PC-9 (cell line): ENCODE measurements around the gene PRKD1. TPM values are rescaled to one million over a fixed set of nuclear protein-coding genes. Genes with fewer than 3 reads are reported as not detected.

Source experiments
- BruUV-seq: library from RNA; stranded (reverse); fragments of 400-500 nt; replicated peaks from 2 replicates; lab custom pipeline; 2021; lab: Mats Ljungman, UMichigan
- CTCF ChIA-PET: fragments of 300-600 bp; sonication (Branson Sonifier 250); formaldehyde crosslinking; loops from one replicate; lab custom pipeline; 2022; ENCODE audit warnings: antibody characterized with exemption; lab: Charles Lee
- POLR2A ChIA-PET: fragments of 300-600 bp; sonication (Branson Sonifier 250); formaldehyde crosslinking; loops from one replicate; lab custom pipeline; 2022; ENCODE audit warnings: antibody characterized with exemption; ENCODE audit not compliant: unreplicated experiment; lab: Charles Lee
- DNase-seq, 2 experiments: peaks; one replicate each; pipeline versions ENCODE4 v3.0.0 to v3.0.0-alpha.2; 2015 to 2022; ENCODE audit warnings: mixed read lengths in 1 of 2
- H2AFZ ChIP-seq: fragments of 200-600 bp; sonication (generic); 2 replicates; pipeline ENCODE4 v1.8.1; 2017; ENCODE audit warnings: antibody characterized with exemption
- H3F3A ChIP-seq: fragments of 200-600 bp; sonication (generic); 2 replicates; pipeline ENCODE4 v1.8.1; 2017; ENCODE audit warnings: antibody characterized with exemption, mild to moderate bottlenecking, low read depth; ENCODE audit not compliant: insufficient read depth
- H3K27ac ChIP-seq: fragments of 200-600 bp; sonication (generic); 2 replicates; pipeline ENCODE4 v1.6.1; 2016; ENCODE audit warnings: mixed run types
- H3K27me3 ChIP-seq: fragments of 200-600 bp; sonication (generic); 2 replicates; pipeline ENCODE4 v1.6.1; 2016; ENCODE audit warnings: low read depth, mixed run types; ENCODE audit not compliant: insufficient read depth
- H3K36me3 ChIP-seq: fragments of 200-600 bp; sonication (generic); 2 replicates; pipeline ENCODE4 v1.6.1; 2016; ENCODE audit warnings: low read depth, mixed run types
- H3K4me1 ChIP-seq: fragments of 200-600 bp; sonication (generic); replicated peaks from 2 replicates; pipeline ENCODE4 v1.6.1; 2016; ENCODE audit warnings: mixed run types; ENCODE audit not compliant: insufficient read depth
- H3K4me2 ChIP-seq: fragments of 200-600 bp; sonication (generic); 2 replicates; pipeline ENCODE4 v1.6.1; 2017; ENCODE audit warnings: mixed run types
- H3K4me3 ChIP-seq: fragments of 200-600 bp; sonication (generic); 2 replicates; pipeline ENCODE4 v1.6.1; 2016; ENCODE audit warnings: mixed run types
- H3K79me2 ChIP-seq: fragments of 200-600 bp; sonication (generic); 2 replicates; pipeline ENCODE4 v1.6.1; 2017; ENCODE audit warnings: low read depth, mixed run types
- H3K9me2 ChIP-seq: fragments of 200-600 bp; sonication (generic); 2 replicates; pipeline ENCODE4 v1.8.1; 2017; ENCODE audit warnings: mild to moderate bottlenecking; ENCODE audit not compliant: insufficient read depth
- H3K9me3 ChIP-seq: fragments of 200-600 bp; sonication (generic); 2 replicates; pipeline ENCODE4 v1.8.1; 2016; ENCODE audit warnings: low read depth; ENCODE audit not compliant: insufficient read depth
- H4K20me1 ChIP-seq: fragments of 200-600 bp; sonication (generic); 2 replicates; pipeline ENCODE4 v1.8.1; 2017; ENCODE audit not compliant: insufficient read depth
- EZH2 ChIP-seq: fragments of 200-600 bp; sonication (generic); IDR thresholded peaks from 2 replicates; pipeline ENCODE4 v1.8.0; 2017; ENCODE audit warnings: antibody characterized with exemption, low read depth
- intact Hi-C: fragments of 100-400 bp; cut with micrococcal nuclease; formaldehyde crosslinking; loops from one replicate; pipeline ENCODE4 v1.10.0; 2022; ENCODE audit not compliant: unreplicated experiment
- total RNA-seq: library from RNA; stranded (reverse); gene quantifications from 2 replicates; pipeline ENCODE4 v1.2.3, GENCODE V29; 2021
- TF ChIP-seq, protein P1 (sequence below): fragments of 200-600 bp; sonication (generic); conservative IDR thresholded peaks from 2 replicates; pipeline ENCODE4 v1.6.1; 2017; ENCODE audit warnings: mixed run types, antibody characterized with exemption, mild to moderate bottlenecking, moderate library complexity

The PRKD1 gene
- total RNA-seq, 1 experiment from 2014 or later, result 0.98 TPM

- TF ChIP-seq EZH2, result no peak
- TF ChIP-seq, protein P1, sequence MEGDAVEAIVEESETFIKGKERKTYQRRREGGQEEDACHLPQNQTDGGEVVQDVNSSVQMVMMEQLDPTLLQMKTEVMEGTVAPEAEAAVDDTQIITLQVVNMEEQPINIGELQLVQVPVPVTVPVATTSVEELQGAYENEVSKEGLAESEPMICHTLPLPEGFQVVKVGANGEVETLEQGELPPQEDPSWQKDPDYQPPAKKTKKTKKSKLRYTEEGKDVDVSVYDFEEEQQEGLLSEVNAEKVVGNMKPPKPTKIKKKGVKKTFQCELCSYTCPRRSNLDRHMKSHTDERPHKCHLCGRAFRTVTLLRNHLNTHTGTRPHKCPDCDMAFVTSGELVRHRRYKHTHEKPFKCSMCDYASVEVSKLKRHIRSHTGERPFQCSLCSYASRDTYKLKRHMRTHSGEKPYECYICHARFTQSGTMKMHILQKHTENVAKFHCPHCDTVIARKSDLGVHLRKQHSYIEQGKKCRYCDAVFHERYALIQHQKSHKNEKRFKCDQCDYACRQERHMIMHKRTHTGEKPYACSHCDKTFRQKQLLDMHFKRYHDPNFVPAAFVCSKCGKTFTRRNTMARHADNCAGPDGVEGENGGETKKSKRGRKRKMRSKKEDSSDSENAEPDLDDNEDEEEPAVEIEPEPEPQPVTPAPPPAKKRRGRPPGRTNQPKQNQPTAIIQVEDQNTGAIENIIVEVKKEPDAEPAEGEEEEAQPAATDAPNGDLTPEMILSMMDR, result no peak
- no peak for DNase-seq
- ChIA-PET POLR2A (no interaction called here), CTCF (no interaction called here)
- H3F3A ChIP-seq, result no peaks in the 10 kb centered on the region
- H3K4me2 ChIP-seq, result no peak overlapping the region
- H3K4me3 ChIP-seq, result no peak overlapping the region
- BruUV-seq, result no TSS peak
- H3K36me3 ChIP-seq, result no peaks in the 10 kb centered on the region
- no peaks in the 10 kb centered on the region for H3K27me3 ChIP-seq
- H3K4me1 ChIP-seq, result no peaks in the 10 kb centered on the region
- H2AFZ ChIP-seq, result no peak overlapping the region
- no peaks in the 10 kb centered on the region for H4K20me1 ChIP-seq
- no peaks in the 10 kb centered on the region for H3K9me3 ChIP-seq
- H3K27ac ChIP-seq, result no peak overlapping the region
- intact Hi-C loops, result no loop called here
- H3K79me2 ChIP-seq, result no peaks in the 10 kb centered on the region
- no peaks in the 10 kb centered on the region for H3K9me2 ChIP-seq
These were observed 41.7 kb downstream of the PRKD1 start for GRCh38 chr14:29885988-29886387.

DNA sequence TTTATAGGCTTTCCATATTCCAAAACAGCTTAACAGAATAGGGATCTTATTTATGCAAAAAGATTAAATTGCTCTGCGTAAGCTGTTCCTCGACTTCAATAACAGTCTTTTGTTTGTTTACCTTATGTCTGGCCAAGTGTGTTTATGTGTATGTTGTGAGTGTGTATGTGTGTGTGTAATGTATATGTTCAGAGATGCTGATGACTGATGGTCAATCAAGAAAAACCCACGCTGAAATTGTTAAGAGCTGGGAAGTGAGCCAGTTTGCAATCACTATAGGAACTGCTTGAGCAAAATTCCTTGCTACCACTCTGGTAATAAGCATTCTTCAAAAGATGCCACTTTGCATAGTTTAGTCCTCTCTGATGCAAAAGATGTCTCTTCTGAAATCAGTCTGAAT lies 59.6 kb downstream of the PRKD1 start:
- BruUV-seq, result no TSS peak
- DNase-seq, result no peak
- H3K27ac ChIP-seq, result no peak overlapping the region
- no peaks in the 10 kb centered on the region for H3K9me2 ChIP-seq
- ChIA-PET POLR2A (no interaction called here), CTCF (no interaction called here)
- H4K20me1 ChIP-seq, result no peaks in the 10 kb centered on the region
- H3K4me2 ChIP-seq, result no peak overlapping the region
- no peaks in the 10 kb centered on the region for H3F3A ChIP-seq
- no peaks in the 10 kb centered on the region for H3K9me3 ChIP-seq
- H3K27me3 ChIP-seq, result no peaks in the 10 kb centered on the region
- H3K4me3 ChIP-seq, result no peak overlapping the region
- intact Hi-C loops, result no loop called here
- no peak overlapping the region for H2AFZ ChIP-seq
- H3K36me3 ChIP-seq, result no peaks in the 10 kb centered on the region
- H3K79me2 ChIP-seq, result no peaks in the 10 kb centered on the region
- TF ChIP-seq, protein P1, result no peak
- no peak for TF ChIP-seq EZH2
- H3K4me1 ChIP-seq, result no peaks in the 10 kb centered on the region

GRCh38 chr14:29865299-29865698 lies 62.3 kb downstream of the PRKD1 start:
- Histone ChIP-seq H3K79me2 (no peaks in the 10 kb centered on the region), H3K9me2 (no peaks in the 10 kb centered on the region), H3K4me3 (no peak overlapping the region), H3K36me3 (no peaks in the 10 kb centered on the region), H3F3A (no peaks in the 10 kb centered on the region), H2AFZ (no peak overlapping the region), H3K9me3 (no peaks in the 10 kb centered on the region), H3K4me1 (no peaks in the 10 kb centered on the region), H3K27me3 (no peaks in the 10 kb centered on the region), H4K20me1 (no peaks in the 10 kb centered on the region), H3K4me2 (no peak overlapping the region), H3K27ac (no peak overlapping the region)
- DNase-seq, result no peak
- POLR2A ChIA-PET, result no interaction called here
- no TSS peak for BruUV-seq
- TF ChIP-seq, protein P1, result no peak
- no peak for TF ChIP-seq EZH2
- intact Hi-C loops, result no loop called here
- CTCF ChIA-PET, result no interaction called here
